HG03060 (cell line): ENCODE results near the gene FAM120AOS.

Experiments used
- ATAC-seq: cut with Tn5 transposase; IDR thresholded peaks from one replicate; pipeline ENCODE4 v1.9.1; 2021; ENCODE audit warnings: low read depth, moderate number of reproducible peaks; ENCODE audit not compliant: unreplicated experiment

FAM120AOS gene

DNA sequence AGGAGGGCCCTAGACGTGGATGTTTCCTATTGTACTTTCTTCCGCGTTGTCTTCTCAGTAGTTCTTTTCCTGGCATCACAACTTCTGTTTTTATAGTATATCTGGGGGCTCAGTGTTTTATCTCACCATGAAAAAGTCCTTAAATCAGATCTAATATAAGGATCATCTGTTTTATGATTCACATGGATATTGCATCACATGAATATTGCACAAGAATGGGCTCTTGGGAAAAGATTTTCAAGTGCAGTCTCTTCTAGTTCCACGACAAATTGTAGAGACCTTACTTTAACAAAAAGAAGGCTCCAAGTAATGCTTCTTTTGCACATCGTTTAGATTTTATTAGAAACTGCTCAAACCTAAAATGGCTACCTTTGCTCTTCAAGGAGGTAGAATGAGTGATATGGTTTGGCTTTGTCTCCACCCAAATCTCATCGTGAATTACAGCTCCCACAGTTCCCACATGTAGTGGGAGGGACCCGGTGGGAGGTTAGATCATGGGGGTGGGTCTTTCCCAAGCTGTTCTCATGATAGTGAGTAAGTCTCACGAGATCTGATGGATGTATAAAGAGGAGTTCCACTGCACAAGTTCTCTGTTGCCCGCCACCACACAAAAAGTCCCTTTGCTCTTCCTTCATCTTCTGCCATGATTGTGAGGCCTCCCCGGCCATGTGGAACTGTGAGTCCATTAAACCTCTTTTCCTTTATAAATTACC, 55.6 kb downstream of the FAM120AOS start:
- no peak for ATAC-seq
